GM19238 (cell line): ENCODE results near the gene CAPN5.

Source experiments
- DNase-seq: peaks from one replicate; pipeline ENCODE4 v3.0.0; 2011; ENCODE audit warnings: low spot score; ENCODE audit not compliant: insufficient read length

The CAPN5 gene

DNA sequence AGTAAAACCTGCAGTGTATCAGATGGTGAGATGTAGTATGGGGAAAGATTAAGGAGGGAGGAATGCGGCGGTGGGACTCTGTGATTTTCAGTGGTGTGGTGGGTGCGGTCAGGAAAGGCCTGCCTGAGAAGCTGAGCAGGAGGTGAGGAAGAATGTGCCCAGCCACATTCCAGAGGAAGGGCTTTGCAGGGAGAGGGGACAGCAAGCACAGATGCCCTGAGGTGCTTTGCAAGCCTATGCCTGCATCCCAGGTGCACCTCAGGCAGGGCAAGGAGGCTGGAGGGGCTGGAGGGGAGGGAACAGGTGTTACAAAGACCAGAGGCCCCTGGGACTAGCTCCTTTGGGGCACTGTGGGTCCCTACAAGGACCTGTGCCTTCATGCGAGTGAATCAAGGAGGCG is 103.3 kb downstream of the CAPN5 start:
- DNase-seq = no peak

DNA sequence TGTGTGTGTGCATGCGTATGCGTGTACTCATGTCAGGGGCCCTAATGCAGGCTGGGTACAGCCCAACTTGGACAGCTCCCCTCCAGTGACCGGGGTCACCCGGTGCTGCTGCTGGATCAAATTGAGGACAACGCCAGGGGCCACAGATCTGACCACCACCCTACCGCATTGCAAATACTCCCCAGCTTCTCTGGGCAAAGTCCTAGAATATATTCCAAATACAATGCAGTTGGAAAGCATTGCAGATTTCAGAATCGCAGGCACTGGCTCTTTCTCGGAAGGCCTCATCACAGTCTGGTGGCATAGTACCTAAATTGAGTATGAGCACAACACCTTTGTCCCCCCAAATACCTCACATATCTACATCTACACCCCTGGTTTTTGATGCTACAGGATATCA is 104.5 kb downstream of the CAPN5 start:
- no peak for DNase-seq

DNA sequence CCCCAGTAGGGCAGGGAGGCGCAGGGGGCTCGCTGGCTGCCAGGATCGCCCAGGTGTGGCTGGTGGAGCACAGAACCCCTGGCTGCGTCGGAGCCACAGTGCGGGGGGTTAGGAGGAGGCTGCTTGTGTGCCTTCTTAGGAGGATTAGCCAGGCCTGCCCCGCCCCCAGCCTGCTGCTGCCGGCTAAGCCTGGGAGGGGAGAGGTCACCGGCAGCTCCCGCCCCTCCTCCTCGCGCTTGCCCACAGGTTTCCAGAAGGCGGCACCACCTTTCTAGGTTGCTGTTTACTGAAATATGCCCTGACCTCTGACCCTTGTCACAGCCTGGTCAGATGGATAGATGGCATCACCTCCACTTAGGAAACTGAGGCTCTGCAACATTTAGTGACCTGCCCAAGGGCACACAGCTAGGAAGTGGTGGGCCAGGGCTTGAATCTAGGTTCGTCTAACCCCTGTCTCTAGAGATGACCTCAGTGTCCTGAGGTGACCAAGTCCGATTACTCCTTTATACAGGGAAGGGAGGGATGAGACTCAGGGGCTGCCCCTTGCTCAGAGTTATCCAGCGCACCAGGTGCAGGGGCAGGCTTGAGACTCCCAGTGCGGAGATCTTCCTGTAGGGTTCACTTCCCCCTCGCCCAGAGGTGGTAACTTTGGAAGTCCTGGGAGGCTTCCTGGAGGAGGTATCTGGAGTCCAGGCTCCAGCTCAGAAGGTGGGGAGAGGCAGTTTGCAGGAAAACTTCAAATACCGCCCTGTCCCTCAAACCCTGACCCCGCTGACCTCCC is 105.3 kb downstream of the CAPN5 start:
- DNase-seq = no peak

DNA sequence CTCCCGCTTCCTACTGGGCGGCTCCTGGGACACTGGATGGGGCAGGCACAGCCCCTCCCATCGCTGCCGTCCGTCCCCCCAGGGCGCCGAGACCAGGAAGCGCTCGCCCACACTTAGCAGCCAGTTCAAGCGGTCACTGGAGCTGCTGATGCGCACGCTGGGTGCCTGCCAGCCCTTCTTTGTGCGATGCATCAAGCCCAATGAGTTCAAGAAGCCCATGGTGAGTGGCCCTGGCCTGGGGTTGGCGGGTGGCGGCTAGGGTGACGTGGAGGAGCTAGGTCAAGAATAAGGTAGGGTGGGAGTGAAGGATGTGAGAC is 105.9 kb downstream of the CAPN5 start:
- no peak for DNase-seq

DNA sequence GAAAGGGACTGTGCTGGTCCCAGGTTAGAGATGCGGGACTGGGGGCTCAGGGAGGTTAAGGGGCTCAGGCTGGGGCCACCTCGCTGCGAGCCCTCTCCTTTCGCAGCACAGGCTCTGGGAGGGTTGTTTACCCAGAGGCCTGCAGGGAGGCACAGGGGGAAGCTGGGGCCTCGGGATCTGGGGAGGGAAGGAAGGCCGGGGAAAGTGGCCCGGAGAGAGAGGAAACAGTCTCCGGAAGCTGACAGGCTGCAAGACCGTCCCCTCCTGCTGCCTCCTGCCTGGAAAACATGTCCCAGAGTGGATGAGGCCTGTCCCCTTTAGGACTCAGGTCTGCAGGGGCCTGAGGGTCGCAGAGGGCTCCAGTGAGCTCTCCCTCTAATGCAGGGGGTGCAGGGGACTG is 106.7 kb downstream of the CAPN5 start:
- DNase-seq = no peak

DNA sequence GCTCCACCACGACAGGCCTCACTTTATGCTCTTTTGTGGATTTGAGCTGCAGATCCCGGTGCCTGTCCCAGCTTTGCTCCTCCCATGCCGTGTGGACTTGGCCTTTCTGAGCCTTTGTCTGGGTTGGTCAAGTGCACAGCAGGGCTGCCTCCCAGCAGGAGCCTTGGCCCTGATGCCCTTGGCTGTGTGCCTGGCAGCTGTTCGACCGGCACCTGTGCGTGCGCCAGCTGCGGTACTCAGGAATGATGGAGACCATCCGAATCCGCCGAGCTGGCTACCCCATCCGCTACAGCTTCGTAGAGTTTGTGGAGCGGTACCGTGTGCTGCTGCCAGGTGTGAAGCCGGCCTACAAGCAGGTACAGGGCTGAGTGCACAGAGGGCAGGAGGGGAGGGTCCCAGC is 107.8 kb downstream of the CAPN5 start:
- DNase-seq = no peak

DNA sequence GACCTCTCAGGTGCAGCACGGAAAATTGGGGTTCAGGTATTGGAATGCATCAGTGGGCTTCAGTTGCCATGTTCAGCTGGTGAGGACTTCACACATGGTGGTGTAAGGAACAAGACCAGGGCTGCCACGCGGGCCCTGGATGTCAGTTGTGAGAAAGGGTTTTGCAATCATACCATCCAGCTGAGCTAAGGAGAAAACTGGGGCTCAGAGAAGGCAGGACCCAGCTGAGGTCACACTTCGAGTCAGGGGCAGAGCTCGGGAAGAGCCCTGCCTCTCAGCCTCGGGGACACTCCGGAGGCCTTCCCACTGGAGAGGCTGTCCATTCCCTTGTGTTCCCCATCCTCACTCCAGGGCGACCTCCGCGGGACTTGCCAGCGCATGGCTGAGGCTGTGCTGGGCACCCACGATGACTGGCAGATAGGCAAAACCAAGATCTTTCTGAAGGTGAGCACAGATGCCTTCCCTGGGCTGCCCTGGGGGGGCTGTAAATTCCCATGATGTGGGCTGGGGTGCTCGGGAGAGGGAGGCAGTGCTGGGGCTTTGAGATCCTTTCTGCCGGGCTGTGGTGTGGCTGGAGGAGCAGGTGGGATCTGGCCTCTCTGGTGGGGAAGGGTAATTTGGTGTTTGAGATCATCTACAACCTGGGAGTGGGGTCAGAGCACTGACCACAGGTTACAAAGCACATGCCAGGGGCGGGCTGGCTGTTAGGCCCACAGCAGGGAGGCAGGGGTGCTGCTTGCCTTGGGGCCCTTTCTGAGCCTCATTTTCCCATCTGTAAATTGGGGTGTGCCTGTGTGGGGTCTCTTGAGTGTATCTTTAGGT is 108.5 kb downstream of the CAPN5 start:
- DNase-seq = no peak
